HepG2 (cell line): ENCODE measurements around the gene CAMTA2.

Experiments used
- CTCF ChIP-seq: sonication (generic); formaldehyde crosslinking; IDR thresholded peaks from 2 replicates; pipeline ENCODE4 v1.5.0; 2020; ENCODE audit warnings: mild to moderate bottlenecking, missing genetic modification reagents, moderate library complexity
- EP300 ChIP-seq, 3 experiments: sonication (generic) in 1 of 3; formaldehyde crosslinking in 1 of 3; IDR thresholded peaks; 2 replicates each; pipeline versions ENCODE4 v1.5.1 to v1.6.1; 2011 to 2020; ENCODE audit warnings: low read depth in 2 of 3, low read length in 2 of 3, borderline replicate concordance in 1 of 3, improper control_type of control experiment in 1 of 3, mild to moderate bottlenecking in 1 of 3, missing genetic modification reagents in 1 of 3, moderate library complexity in 1 of 3
- TCF12 ChIP-seq, 2 experiments: fragments of 450-650 bp in 1 of 2; sonication (generic) in 1 of 2; formaldehyde crosslinking in 1 of 2; IDR thresholded peaks; 2 replicates each; pipeline versions ENCODE4 v1.6.1 to v1.8.0; 2017 to 2022; ENCODE audit warnings: antibody characterized with exemption in 1 of 2, mild to moderate bottlenecking in 1 of 2, missing genetic modification reagents in 1 of 2, moderate library complexity in 1 of 2
- ZFX ChIP-seq: sonication (generic); formaldehyde crosslinking; IDR thresholded peaks from 2 replicates; pipeline ENCODE4 v1.4.0; 2020; ENCODE audit warnings: mild to moderate bottlenecking, low read depth, missing genetic modification reagents, moderate library complexity
- ZHX1 ChIP-seq: sonication (generic); formaldehyde crosslinking; IDR thresholded peaks from 2 replicates; pipeline ENCODE4 v1.8.1; 2022; ENCODE audit warnings: low read depth, mild to moderate bottlenecking, missing genetic modification reagents
- ZNF713 ChIP-seq: sonication (generic); formaldehyde crosslinking; IDR thresholded peaks from 2 replicates; pipeline ENCODE4 v1.4.0; 2020; ENCODE audit warnings: mild to moderate bottlenecking, missing genetic modification reagents
- ZNF816 ChIP-seq: sonication (generic); formaldehyde crosslinking; IDR thresholded peaks from 2 replicates; pipeline ENCODE4 v1.8.0; 2022; ENCODE audit warnings: missing genetic modification reagents, mild to moderate bottlenecking, borderline replicate concordance

- TF ChIP-seq CTCF (no peak), TCF12 (IDR thresholded peaks at IDR 0.05) (no peak), TCF12 (CRISPR knock-in tag; IDR thresholded peaks at IDR 0.05) (no peak), EP300 (IDR thresholded peaks at IDR 0.05; ENCODE audit: low read depth in 2 of 2, low read length in 2 of 2) (no peak), EP300 (CRISPR knock-in tag; IDR thresholded peaks at IDR 0.05; ENCODE audit: borderline replicate concordance) (no peak), ZFX (no peak), ZNF713 (no peak), ZNF816 (CRISPR knock-in tag) (no peak), ZHX1 (no peak)
These were observed 36.0 kb downstream of the CAMTA2 start for GRCh38 chr17:4951486-4951885.
